GM12891 (cell line): ENCODE data around the gene ACTN4.

Experiments used
- DNase-seq: peaks from one replicate; pipeline ENCODE4 v3.0.0; 2011; ENCODE audit warnings: low spot score; ENCODE audit not compliant: insufficient read length
- FAIRE-seq: peaks from 2 replicates; lab custom pipeline; 2011; peaks lifted over from hg19 to GRCh38; lab: Jason Lieb, UNC
- PAX5 ChIP-seq: IDR thresholded peaks from 2 replicates; pipeline ENCODE4 v1.6.1; 2011; ENCODE audit warnings: low read length, moderate library complexity, mild to moderate bottlenecking; ENCODE audit not compliant: insufficient read depth, severe bottlenecking
- POLR2A ChIP-seq: IDR thresholded peaks from 2 replicates; pipeline ENCODE4 v1.6.1; 2011; ENCODE audit warnings: low read depth, low read length, control low read depth
- POLR2AphosphoS5 ChIP-seq: IDR thresholded peaks from 2 replicates; pipeline ENCODE4 v1.6.1; 2011; ENCODE audit warnings: low read depth, low read length, control low read depth
- POU2F2 ChIP-seq: IDR thresholded peaks from 2 replicates; pipeline ENCODE4 v1.6.1; 2011; ENCODE audit warnings: low read depth, mild to moderate bottlenecking, control low read depth, low read length, moderate library complexity
- SPI1 ChIP-seq: IDR thresholded peaks from 2 replicates; pipeline ENCODE4 v1.6.1; 2011; ENCODE audit warnings: low read depth, low read length, control low read depth
- TAF1 ChIP-seq: IDR thresholded peaks from 2 replicates; pipeline ENCODE4 v1.6.1; 2011; ENCODE audit warnings: low read depth, low read length, control low read depth

Gene ACTN4

GRCh38 chr19:38635483-38636399 lies 11.7 kb upstream of the ACTN4 start:
- FAIRE-seq, result no peak
- TF ChIP-seq PAX5, result no peak
- TF ChIP-seq POU2F2, result no peak
- no peak for TF ChIP-seq POLR2AphosphoS5
- TF ChIP-seq POLR2A, result no peak
- no peak for DNase-seq

DNA sequence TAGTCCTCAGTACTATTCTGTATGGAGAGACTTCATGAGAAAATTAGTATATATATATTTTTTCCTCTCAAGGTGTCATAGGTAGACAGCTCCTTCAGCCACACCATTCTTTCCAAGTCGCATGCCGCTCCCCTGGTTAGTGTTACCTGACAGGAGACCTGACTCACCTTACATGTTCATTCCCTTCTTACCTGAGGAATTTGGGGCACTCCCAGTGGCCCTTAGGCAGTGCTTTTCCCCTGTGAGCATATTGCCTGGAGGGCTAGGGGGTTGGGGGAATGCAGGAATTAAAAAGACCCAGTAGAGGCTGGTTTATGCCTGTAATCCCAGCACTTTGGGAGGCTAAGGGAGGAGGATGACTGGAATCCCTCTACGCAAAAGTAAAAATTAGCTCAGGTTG lies 9.0 kb upstream of the ACTN4 start:
- DNase-seq (no peak), FAIRE-seq (no peak)
- no peak for TF ChIP-seq POU2F2
- TF ChIP-seq POLR2AphosphoS5, result no peak
- TF ChIP-seq SPI1, result no peak
- no peak for TF ChIP-seq TAF1
- TF ChIP-seq POLR2A, result no peak
- no peak for TF ChIP-seq PAX5

- DNase-seq, result no peak
- FAIRE-seq, result no peak
- no peak for TF ChIP-seq SPI1
- no peak for TF ChIP-seq PAX5
- TF ChIP-seq TAF1, result no peak
- no peak for TF ChIP-seq POLR2AphosphoS5
- no peak for TF ChIP-seq POLR2A
- no peak for TF ChIP-seq POU2F2
Observed at GRCh38 chr19:38639679-38640078, 7.8 kb upstream of the ACTN4 start.

DNA sequence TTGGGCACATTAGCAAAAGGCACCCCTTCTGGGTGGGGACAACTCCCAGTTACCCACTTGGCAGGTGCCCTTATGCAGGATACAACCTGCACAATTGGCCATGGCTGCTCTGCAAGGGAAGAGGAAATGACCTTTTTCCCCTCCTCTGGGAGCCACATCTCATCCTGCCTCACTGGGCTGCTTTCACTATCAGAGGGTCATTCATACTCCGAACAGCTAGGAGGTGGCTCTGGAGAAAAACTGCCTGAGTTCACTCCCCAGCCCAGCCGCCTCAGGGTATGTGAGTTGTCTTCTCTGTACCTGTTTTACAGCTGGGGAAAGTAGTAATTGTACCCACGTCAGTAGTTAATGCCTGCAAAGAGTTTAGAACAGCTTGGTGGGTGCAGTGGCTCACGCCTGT lies 7.1 kb upstream of the ACTN4 start:
- DNase-seq (no peak), FAIRE-seq (no peak)
- TF ChIP-seq POLR2AphosphoS5 (no peak), SPI1 (no peak), POU2F2 (no peak), POLR2A (no peak), TAF1 (no peak), PAX5 (no peak)

- DNase-seq, result no peak
- no peak for TF ChIP-seq PAX5
- no peak for TF ChIP-seq POU2F2
- TF ChIP-seq SPI1, result no peak
- TF ChIP-seq POLR2AphosphoS5, result no peak
- no peak for FAIRE-seq
Observed at GRCh38 chr19:38642176-38642575, 5.3 kb upstream of the ACTN4 start.

DNA sequence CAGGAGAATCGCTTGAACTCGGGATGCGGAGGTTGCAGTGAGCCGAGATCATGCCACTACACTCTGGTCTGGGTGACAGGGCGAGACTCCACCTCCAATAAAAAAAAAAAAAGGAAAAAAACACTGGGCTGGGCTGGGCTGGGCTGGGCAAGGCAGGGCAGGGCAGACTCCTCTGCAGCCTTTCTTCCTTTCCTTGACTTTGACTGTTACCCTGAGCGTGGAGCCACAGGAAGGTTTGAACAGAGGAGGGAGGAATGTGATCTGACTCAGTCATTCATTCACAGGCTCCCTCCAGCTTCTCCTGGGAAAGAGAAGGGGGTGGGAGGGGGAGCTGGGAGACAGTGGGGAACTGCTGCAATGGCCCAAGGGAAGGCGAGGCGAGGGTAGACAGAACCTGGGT lies 2.7 kb upstream of the ACTN4 start:
- TF ChIP-seq POLR2A, result no peak
- TF ChIP-seq PAX5, result no peak
- no peak for TF ChIP-seq SPI1
- TF ChIP-seq TAF1, result no peak
- TF ChIP-seq POLR2AphosphoS5, result no peak
- FAIRE-seq (no peak), DNase-seq (no peak)

- FAIRE-seq (no peak), DNase-seq (no peak)
- TF ChIP-seq TAF1 (no peak), POLR2AphosphoS5 (no peak), SPI1 (no peak), PAX5 (no peak), POU2F2 (no peak), POLR2A (no peak)
Observed at GRCh38 chr19:38647966-38648768, 718 bp downstream of the ACTN4 start.

GRCh38 chr19:38648769-38649304 lies 1.4 kb downstream of the ACTN4 start:
- FAIRE-seq (no peak), DNase-seq (no peak)
- TF ChIP-seq SPI1, result peak; percentile 78
- no peak for TF ChIP-seq POLR2AphosphoS5

GRCh38 chr19:38649305-38650171 lies 2.1 kb downstream of the ACTN4 start:
- FAIRE-seq (no peak), DNase-seq (no peak)
- TF ChIP-seq PAX5 (no peak), POLR2AphosphoS5 (no peak), POU2F2 (no peak), SPI1 (no peak), TAF1 (no peak), POLR2A (no peak)
